ENCODE data around the gene OOEP. TPM values are rescaled to one million over a fixed set of nuclear protein-coding genes. Genes with fewer than 3 reads are reported as not detected.

OOEP gene
- total and polyA plus RNA-seq, 4 donors = 0.06 to 0.22 TPM; not detected in 2

DNA sequence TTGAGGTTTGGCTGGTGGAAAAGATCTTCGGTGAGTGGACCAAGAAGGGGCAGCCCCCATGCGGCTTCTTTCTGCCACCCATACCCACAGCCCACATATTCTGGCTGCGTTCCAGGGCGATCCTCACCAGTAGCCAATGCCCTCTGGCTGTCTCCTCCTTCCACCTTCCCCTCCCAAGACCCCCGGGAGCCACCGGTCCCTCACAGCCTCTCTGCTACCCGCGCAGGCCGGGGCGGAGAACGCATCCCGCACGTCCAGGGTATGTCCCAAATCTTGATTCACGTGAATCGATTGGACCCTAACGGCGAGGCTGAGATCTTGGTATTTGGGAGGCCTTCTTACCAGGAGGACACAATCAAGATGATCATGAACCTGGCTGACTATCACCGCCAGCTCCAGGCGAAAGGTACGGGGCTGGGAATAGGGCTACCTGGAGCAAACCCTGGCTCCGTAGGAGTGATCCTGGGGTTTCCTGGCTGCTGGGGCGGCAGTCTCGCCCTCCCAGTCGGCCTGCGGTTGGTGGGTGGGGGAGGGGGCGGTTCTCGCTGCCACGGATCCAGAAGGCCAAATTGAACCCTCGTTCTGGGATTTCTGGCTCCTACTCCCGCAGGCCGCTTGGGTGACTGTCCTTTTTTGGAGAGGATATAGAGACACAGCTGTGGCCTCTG is 6.7 kb downstream of the OOEP start:
- no peaks in the 10 kb centered on the region for H3K4me1 ChIP-seq (ENCODE audit: control insufficient read depth in 4 of 4, insufficient read depth in 4 of 4, low read length in 3 of 4)
- no peaks in the 10 kb centered on the region for H3K27me3 ChIP-seq (ENCODE audit: control insufficient read depth in 4 of 4, insufficient read depth in 4 of 4, low read length in 3 of 4)
- 88% methylated on average over 31 of the region's 31 CpGs for WGBS
- TF ChIP-seq, protein P1, sequence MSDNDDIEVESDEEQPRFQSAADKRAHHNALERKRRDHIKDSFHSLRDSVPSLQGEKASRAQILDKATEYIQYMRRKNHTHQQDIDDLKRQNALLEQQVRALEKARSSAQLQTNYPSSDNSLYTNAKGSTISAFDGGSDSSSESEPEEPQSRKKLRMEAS (IDR thresholded peaks at IDR 0.05) = no peak
- TF ChIP-seq SP1 (IDR thresholded peaks at IDR 0.05) (no peak), FOXA1 (IDR thresholded peaks at IDR 0.05) (no peak), FOXA2 (IDR thresholded peaks at IDR 0.05) (no peak), HNF4A (conservative IDR thresholded peaks at IDR 0.05) (no peak), GABPA (IDR thresholded peaks at IDR 0.05 in 1 of 2, conservative IDR thresholded peaks at IDR 0.05 in 1 of 2) (no peak), YY1 (IDR thresholded peaks at IDR 0.05) (no peak)
- TF ChIP-seq, protein P2, sequence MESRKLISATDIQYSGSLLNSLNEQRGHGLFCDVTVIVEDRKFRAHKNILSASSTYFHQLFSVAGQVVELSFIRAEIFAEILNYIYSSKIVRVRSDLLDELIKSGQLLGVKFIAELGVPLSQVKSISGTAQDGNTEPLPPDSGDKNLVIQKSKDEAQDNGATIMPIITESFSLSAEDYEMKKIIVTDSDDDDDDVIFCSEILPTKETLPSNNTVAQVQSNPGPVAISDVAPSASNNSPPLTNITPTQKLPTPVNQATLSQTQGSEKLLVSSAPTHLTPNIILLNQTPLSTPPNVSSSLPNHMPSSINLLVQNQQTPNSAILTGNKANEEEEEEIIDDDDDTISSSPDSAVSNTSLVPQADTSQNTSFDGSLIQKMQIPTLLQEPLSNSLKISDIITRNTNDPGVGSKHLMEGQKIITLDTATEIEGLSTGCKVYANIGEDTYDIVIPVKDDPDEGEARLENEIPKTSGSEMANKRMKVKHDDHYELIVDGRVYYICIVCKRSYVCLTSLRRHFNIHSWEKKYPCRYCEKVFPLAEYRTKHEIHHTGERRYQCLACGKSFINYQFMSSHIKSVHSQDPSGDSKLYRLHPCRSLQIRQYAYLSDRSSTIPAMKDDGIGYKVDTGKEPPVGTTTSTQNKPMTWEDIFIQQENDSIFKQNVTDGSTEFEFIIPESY (IDR thresholded peaks at IDR 0.05) = no peak
- TF ChIP-seq, protein P3, sequence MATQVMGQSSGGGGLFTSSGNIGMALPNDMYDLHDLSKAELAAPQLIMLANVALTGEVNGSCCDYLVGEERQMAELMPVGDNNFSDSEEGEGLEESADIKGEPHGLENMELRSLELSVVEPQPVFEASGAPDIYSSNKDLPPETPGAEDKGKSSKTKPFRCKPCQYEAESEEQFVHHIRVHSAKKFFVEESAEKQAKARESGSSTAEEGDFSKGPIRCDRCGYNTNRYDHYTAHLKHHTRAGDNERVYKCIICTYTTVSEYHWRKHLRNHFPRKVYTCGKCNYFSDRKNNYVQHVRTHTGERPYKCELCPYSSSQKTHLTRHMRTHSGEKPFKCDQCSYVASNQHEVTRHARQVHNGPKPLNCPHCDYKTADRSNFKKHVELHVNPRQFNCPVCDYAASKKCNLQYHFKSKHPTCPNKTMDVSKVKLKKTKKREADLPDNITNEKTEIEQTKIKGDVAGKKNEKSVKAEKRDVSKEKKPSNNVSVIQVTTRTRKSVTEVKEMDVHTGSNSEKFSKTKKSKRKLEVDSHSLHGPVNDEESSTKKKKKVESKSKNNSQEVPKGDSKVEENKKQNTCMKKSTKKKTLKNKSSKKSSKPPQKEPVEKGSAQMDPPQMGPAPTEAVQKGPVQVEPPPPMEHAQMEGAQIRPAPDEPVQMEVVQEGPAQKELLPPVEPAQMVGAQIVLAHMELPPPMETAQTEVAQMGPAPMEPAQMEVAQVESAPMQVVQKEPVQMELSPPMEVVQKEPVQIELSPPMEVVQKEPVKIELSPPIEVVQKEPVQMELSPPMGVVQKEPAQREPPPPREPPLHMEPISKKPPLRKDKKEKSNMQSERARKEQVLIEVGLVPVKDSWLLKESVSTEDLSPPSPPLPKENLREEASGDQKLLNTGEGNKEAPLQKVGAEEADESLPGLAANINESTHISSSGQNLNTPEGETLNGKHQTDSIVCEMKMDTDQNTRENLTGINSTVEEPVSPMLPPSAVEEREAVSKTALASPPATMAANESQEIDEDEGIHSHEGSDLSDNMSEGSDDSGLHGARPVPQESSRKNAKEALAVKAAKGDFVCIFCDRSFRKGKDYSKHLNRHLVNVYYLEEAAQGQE (IDR thresholded peaks at IDR 0.05) = no peak
- H3K4me3 ChIP-seq (ENCODE audit: low read depth in 1 of 3, low read length in 3 of 3) = no peak overlapping the region
- no peak overlapping the region for H3K9ac ChIP-seq (ENCODE audit: low read depth in 1 of 2, low read length in 2 of 2)
- H3K27ac ChIP-seq (ENCODE audit: low read depth in 1 of 2, low read length in 2 of 2) = no peak overlapping the region
- no peaks in the 10 kb centered on the region for H3K9me3 ChIP-seq (ENCODE audit: control insufficient read depth in 4 of 4, low read length in 3 of 4)
- H3K36me3 ChIP-seq (ENCODE audit: control insufficient read depth in 4 of 4, insufficient read depth in 3 of 4, low read depth in 1 of 4, low read length in 3 of 4) = no peaks in the 10 kb centered on the region
- no peak for DNase-seq (ENCODE audit: low spot score)

DNA sequence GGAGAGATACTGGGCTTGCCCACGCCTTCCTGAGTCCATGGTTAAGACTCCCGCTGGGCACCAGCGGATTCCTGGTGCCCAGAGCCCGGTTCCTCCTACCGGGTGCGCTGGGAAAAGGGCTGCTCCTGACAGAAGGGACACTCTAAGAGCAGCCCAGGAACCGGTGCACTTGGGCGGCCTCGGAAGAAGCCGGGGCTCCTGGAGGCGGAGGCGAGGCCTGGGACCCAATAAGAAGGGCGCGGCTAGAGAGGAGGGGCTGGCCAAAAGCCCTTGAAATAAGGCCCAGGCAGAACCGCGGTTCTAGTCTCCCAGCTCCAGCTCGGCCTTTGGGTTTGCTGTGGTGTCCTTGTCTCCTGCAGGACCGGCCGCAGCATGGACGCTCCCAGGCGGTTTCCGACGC is 7.3 kb downstream of the OOEP start, which contains the start of gene KHDC3L:
KHDC3L (plus strand) TSS at position 301 of the 400 bp plus-strand sequence; CDS start at position 373, 72 bp downstream.
- WGBS = 81% methylated on average over 23 of the region's 23 CpGs
- no peak for DNase-seq (ENCODE audit: low spot score)
- no peak for TF ChIP-seq FOXA2 (IDR thresholded peaks at IDR 0.05)
- TF ChIP-seq EGR1 (IDR thresholded peaks at IDR 0.05; ENCODE audit: low read depth in 2 of 2) = no peak
- TF ChIP-seq HNF4G (IDR thresholded peaks at IDR 0.05) = no peak
- TF ChIP-seq YY1 (IDR thresholded peaks at IDR 0.05) = no peak
- no peak for TF ChIP-seq FOXA1 (IDR thresholded peaks at IDR 0.05)
- no peak within 1 kb of the TSS for H3K9ac ChIP-seq (ENCODE audit: low read depth in 1 of 2, low read length in 2 of 2)
- no peaks in the 10 kb centered on the region for H3K4me1 ChIP-seq (ENCODE audit: control insufficient read depth in 4 of 4, insufficient read depth in 4 of 4, low read length in 3 of 4)
- no peaks in the 10 kb centered on the region for H3K36me3 ChIP-seq (ENCODE audit: control insufficient read depth in 4 of 4, insufficient read depth in 3 of 4, low read depth in 1 of 4, low read length in 3 of 4)
- no peak within 1 kb of the TSS for H3K4me3 ChIP-seq (ENCODE audit: low read depth in 1 of 3, low read length in 3 of 3)
- no peaks in the 10 kb centered on the region for H3K9me3 ChIP-seq (ENCODE audit: control insufficient read depth in 4 of 4, low read length in 3 of 4)
- H3K27ac ChIP-seq (ENCODE audit: low read depth in 1 of 2, low read length in 2 of 2) = no peak within 1 kb of the TSS
- no peaks in the 10 kb centered on the region for H3K27me3 ChIP-seq (ENCODE audit: control insufficient read depth in 4 of 4, insufficient read depth in 4 of 4, low read length in 3 of 4)

All from liver (tissue), 9 donors.